ENCODE results near the gene WIPF2. TPM values are rescaled to one million over a fixed set of nuclear protein-coding genes. Genes with fewer than 3 reads are reported as not detected.
A peak's percentile ranks its signal among the peaks of the same experiment; 100 is the strongest.

WIPF2 gene
- polyA plus RNA-seq (ENCODE audit: insufficient read length), result 15.4 TPM

- DNase-seq (ENCODE audit: low read depth), result peak; percentile 85
These were observed at the start of gene WIPF2 for GRCh38 chr17:40218740-40219593. Gene WIPF2 (plus strand): TSS chr17:40219304. CDS start chr17:40256460, 37,156 bp downstream.

GRCh38 chr17:40170325-40170724 lies 48.8 kb upstream of the WIPF2 start:
- no peak for DNase-seq (ENCODE audit: low read depth)

- DNase-seq (ENCODE audit: low read depth), result no peak
These were observed 47.4 kb upstream of the WIPF2 start for GRCh38 chr17:40171750-40172149.

- no peak for DNase-seq (ENCODE audit: low read depth)
These were observed 45.9 kb upstream of the WIPF2 start for GRCh38 chr17:40173091-40173777.

- DNase-seq (ENCODE audit: low read depth), result no peak
These were observed 45.3 kb upstream of the WIPF2 start for GRCh38 chr17:40173778-40174135.

- DNase-seq (ENCODE audit: low read depth), result no peak
These were observed 44.6 kb upstream of the WIPF2 start for GRCh38 chr17:40174514-40174913.

GRCh38 chr17:40175928-40176753 lies 43.0 kb upstream of the WIPF2 start:
- no peak for DNase-seq (ENCODE audit: low read depth)

- DNase-seq (ENCODE audit: low read depth), result no peak
These were observed 42.4 kb upstream of the WIPF2 start for GRCh38 chr17:40176754-40177110.

GRCh38 chr17:40177275-40177874 lies 41.7 kb upstream of the WIPF2 start, which contains the start of gene RAPGEFL1:
Gene RAPGEFL1 (plus strand): TSS chr17:40177470. CDS start chr17:40177862, 392 bp downstream.
- no peak for DNase-seq (ENCODE audit: low read depth)

- DNase-seq (ENCODE audit: low read depth), result no peak
These were observed 41.0 kb upstream of the WIPF2 start for GRCh38 chr17:40178021-40178601.

- DNase-seq (ENCODE audit: low read depth), result no peak
These were observed 40.4 kb upstream of the WIPF2 start for GRCh38 chr17:40178660-40179059.

GRCh38 chr17:40179923-40180659 lies 39.0 kb upstream of the WIPF2 start:
- DNase-seq (ENCODE audit: low read depth), result no peak

GRCh38 chr17:40180694-40181093 lies 38.4 kb upstream of the WIPF2 start:
- DNase-seq (ENCODE audit: low read depth), result no peak

GRCh38 chr17:40181205-40181604 lies 37.9 kb upstream of the WIPF2 start:
- no peak for DNase-seq (ENCODE audit: low read depth)

GRCh38 chr17:40182606-40183005 lies 36.5 kb upstream of the WIPF2 start:
- DNase-seq (ENCODE audit: low read depth), result no peak

- DNase-seq (ENCODE audit: low read depth), result no peak
These were observed 31.9 kb upstream of the WIPF2 start for GRCh38 chr17:40187238-40187637.

GRCh38 chr17:40188694-40189093 lies 30.4 kb upstream of the WIPF2 start:
- no peak for DNase-seq (ENCODE audit: low read depth)

- no peak for DNase-seq (ENCODE audit: low read depth)
These were observed 28.7 kb upstream of the WIPF2 start for GRCh38 chr17:40190197-40191021.

Measured in forelimb muscle (tissue), 1 donor.